ENCODE data around the gene TMEM270. TPM values are rescaled to one million over a fixed set of nuclear protein-coding genes. Genes with fewer than 3 reads are reported as not detected.

Gene TMEM270
- total RNA-seq, 1 donor from 2014 or later, result not detected

GRCh38 chr7:73824986-73825385 is 36.0 kb upstream of the TMEM270 start:
- H3K4me1 Mint-ChIP-seq (ENCODE audit: unreplicated experiment), result peaks cover 26% of the 10 kb centered on the region
- no peak for DNase-seq (ENCODE audit: low spot score)
- TF ChIP-seq CTCF (IDR thresholded peaks at IDR 0.05; ENCODE audit: unreplicated experiment), result no peak
- no peak overlapping the region for H3K27ac Mint-ChIP-seq (ENCODE audit: unreplicated experiment)
- H3K36me3 Mint-ChIP-seq (ENCODE audit: low read depth, unreplicated experiment), result no peaks in the 10 kb centered on the region
- no peaks in the 10 kb centered on the region for H3K9me3 Mint-ChIP-seq (ENCODE audit: unreplicated experiment)
- H3K4me3 Mint-ChIP-seq (ENCODE audit: unreplicated experiment), result no peak overlapping the region
- peaks cover 18% of the 10 kb centered on the region for H3K27me3 Mint-ChIP-seq (ENCODE audit: unreplicated experiment)

- DNase-seq (ENCODE audit: low spot score), result no peak
- Mint-ChIP-seq H3K9me3 (ENCODE audit: unreplicated experiment) (no peaks in the 10 kb centered on the region), H3K27ac (ENCODE audit: unreplicated experiment) (no peak overlapping the region), H3K4me1 (ENCODE audit: unreplicated experiment) (peaks cover 26% of the 10 kb centered on the region), H3K27me3 (ENCODE audit: unreplicated experiment) (peaks cover 16% of the 10 kb centered on the region), H3K36me3 (ENCODE audit: low read depth, unreplicated experiment) (no peaks in the 10 kb centered on the region), H3K4me3 (ENCODE audit: unreplicated experiment) (no peak overlapping the region)
- no peak for TF ChIP-seq CTCF (IDR thresholded peaks at IDR 0.05; ENCODE audit: unreplicated experiment)
Measured at GRCh38 chr7:73827567-73828106, 33.3 kb upstream of the TMEM270 start.

DNA sequence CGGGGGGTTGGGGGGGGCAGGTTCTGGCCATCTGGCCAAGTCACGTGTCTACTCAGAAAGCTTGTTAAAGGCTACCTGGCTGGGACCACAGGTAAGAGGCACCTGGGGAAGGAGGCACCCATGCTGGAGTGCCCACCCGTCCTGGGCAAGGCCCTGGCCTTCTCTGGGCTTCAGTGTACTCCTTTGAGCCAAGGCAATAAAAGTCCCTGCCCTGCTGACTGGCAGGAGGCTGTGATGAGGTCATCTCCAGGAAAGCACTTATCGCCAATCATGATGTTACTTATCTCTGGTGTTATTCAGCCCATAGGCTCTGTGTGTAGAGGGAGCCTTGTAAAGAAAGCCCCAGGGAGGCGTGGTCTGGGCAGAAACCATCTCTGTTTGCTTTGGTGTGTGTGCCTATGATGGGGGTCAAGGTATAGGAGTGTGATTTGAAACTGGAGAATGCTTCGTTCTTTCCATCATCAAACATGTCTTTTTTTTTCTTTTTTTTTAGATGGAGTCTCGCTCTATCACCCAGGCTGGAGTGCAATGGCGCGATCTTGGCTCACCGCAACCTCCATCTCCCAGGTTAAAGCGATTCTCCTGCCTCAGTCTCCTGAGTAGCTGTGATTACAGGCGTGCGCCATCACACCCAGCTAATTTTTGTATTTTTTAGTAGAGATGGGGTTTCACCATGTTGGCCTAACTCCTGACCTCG is 32.7 kb upstream of the TMEM270 start:
- H3K27me3 Mint-ChIP-seq (ENCODE audit: unreplicated experiment), result peaks cover 14% of the 10 kb centered on the region
- H3K9me3 Mint-ChIP-seq (ENCODE audit: unreplicated experiment), result no peaks in the 10 kb centered on the region
- peak overlapping the region; percentile 23 for H3K4me3 Mint-ChIP-seq (ENCODE audit: unreplicated experiment)
- TF ChIP-seq CTCF (IDR thresholded peaks at IDR 0.05; ENCODE audit: unreplicated experiment), result no peak
- H3K27ac Mint-ChIP-seq (ENCODE audit: unreplicated experiment), result no peak overlapping the region
- no peaks in the 10 kb centered on the region for H3K36me3 Mint-ChIP-seq (ENCODE audit: low read depth, unreplicated experiment)
- peaks cover 22% of the 10 kb centered on the region for H3K4me1 Mint-ChIP-seq (ENCODE audit: unreplicated experiment)
- no peak for DNase-seq (ENCODE audit: low spot score)

GRCh38 chr7:73828972-73829371 is 32.0 kb upstream of the TMEM270 start:
- Mint-ChIP-seq H3K27ac (ENCODE audit: unreplicated experiment) (no peak overlapping the region), H3K4me1 (ENCODE audit: unreplicated experiment) (peaks cover 22% of the 10 kb centered on the region), H3K4me3 (ENCODE audit: unreplicated experiment) (no peak overlapping the region), H3K27me3 (ENCODE audit: unreplicated experiment) (peaks cover 14% of the 10 kb centered on the region), H3K9me3 (ENCODE audit: unreplicated experiment) (no peaks in the 10 kb centered on the region), H3K36me3 (ENCODE audit: low read depth, unreplicated experiment) (no peaks in the 10 kb centered on the region)
- DNase-seq (ENCODE audit: low spot score), result no peak
- no peak for TF ChIP-seq CTCF (IDR thresholded peaks at IDR 0.05; ENCODE audit: unreplicated experiment)

GRCh38 chr7:73829505-73829904 is 31.5 kb upstream of the TMEM270 start:
- H3K27me3 Mint-ChIP-seq (ENCODE audit: unreplicated experiment), result peaks cover 14% of the 10 kb centered on the region
- no peak for DNase-seq (ENCODE audit: low spot score)
- TF ChIP-seq CTCF (IDR thresholded peaks at IDR 0.05; ENCODE audit: unreplicated experiment), result no peak
- H3K9me3 Mint-ChIP-seq (ENCODE audit: unreplicated experiment), result no peaks in the 10 kb centered on the region
- H3K27ac Mint-ChIP-seq (ENCODE audit: unreplicated experiment), result no peak overlapping the region
- H3K4me3 Mint-ChIP-seq (ENCODE audit: unreplicated experiment), result no peak overlapping the region
- peaks cover 22% of the 10 kb centered on the region for H3K4me1 Mint-ChIP-seq (ENCODE audit: unreplicated experiment)
- H3K36me3 Mint-ChIP-seq (ENCODE audit: low read depth, unreplicated experiment), result no peaks in the 10 kb centered on the region
